Esophagus squamous epithelium (tissue), 5 donors: Measurements from ENCODE around the gene NRXN3. TPM values are rescaled to one million over a fixed set of nuclear protein-coding genes. Genes with fewer than 3 reads are reported as not detected.

Experiments
- DNase-seq: peaks from one replicate; lab custom pipeline; 2025; lab: John Stamatoyannopoulos, UW
- H3K27ac ChIP-seq, 4 donors: fragments of 200-600 bp; sonication (generic); one replicate each; pipeline ENCODE4 v1.5.1; 2016 to 2019; ENCODE audit warnings: mild to moderate bottlenecking in 1 of 4
- H3K27me3 ChIP-seq, 4 donors: fragments of 200-600 bp; sonication (generic); 1 replicate in 3 of 4; 2 replicates in 1 of 4; pipeline versions ENCODE4 v1.5.1 to v1.6.0; 2017 to 2021; ENCODE audit warnings: antibody characterized with exemption in 1 of 4
- H3K36me3 ChIP-seq, 3 donors: fragments of 200-600 bp; sonication (generic); one replicate each; pipeline ENCODE4 v1.5.1; 2016 to 2019
- H3K4me1 ChIP-seq, 3 donors: fragments of 200-600 bp; sonication (generic); one replicate each; pipeline ENCODE4 v1.5.1; 2017 to 2019
- H3K4me3 ChIP-seq, 4 donors: fragments of 200-600 bp; sonication (generic); 1 replicate in 3 of 4; 2 replicates in 1 of 4; pipeline ENCODE4 v1.5.1; 2016 to 2019; ENCODE audit warnings: mild to moderate bottlenecking in 2 of 4, moderate library complexity in 1 of 4
- H3K9me3 ChIP-seq, 3 donors: fragments of 200-600 bp; sonication (generic); one replicate each; pipeline ENCODE4 v1.5.1; 2016 to 2019
- POLR2A ChIP-seq, 4 donors: fragments of 450-650 bp; IDR thresholded peaks; one replicate each; pipeline ENCODE4 v1.6.1; 2017; ENCODE audit warnings: antibody characterized with exemption in 4 of 4, mild to moderate bottlenecking in 4 of 4, moderate library complexity in 3 of 4
- whole genome bisulfite sequencing, 2 donors: methylation state at CpG; one replicate each; pipeline ENCODE4 v1.1.5; 2018; 5-methylcytosine and 5-hydroxymethylcytosine counted together
- intact Hi-C: fragments of 100-400 bp; cut with DNase I; formaldehyde crosslinking; loops from one replicate; pipeline ENCODE4 v1.15.0; 2022
- total RNA-seq, 4 donors: library from RNA; depleted of rRNA; stranded (reverse); fragments of >200 nt; gene quantifications; one replicate each; pipeline ENCODE4 v1.1.0, GENCODE V29; 2016
- TF ChIP-seq, protein P1 (sequence below), 6 experiments: fragments of 450-650 bp in 4 of 6; fragments of 200-600 bp in 2 of 6; sonication (generic) in 2 of 6; IDR thresholded peaks; one replicate each; pipeline ENCODE4 v1.5.1; 2016 to 2019; ENCODE audit warnings: antibody characterized with exemption in 6 of 6, mild to moderate bottlenecking in 4 of 6, moderate library complexity in 4 of 6
- donor health status: DM: yes; HTN: yes; CAD: no.

The NRXN3 gene
- total RNA-seq, 4 donors from 2014 or later = 0.30 to 15.8 (median 1.5) TPM

DNA sequence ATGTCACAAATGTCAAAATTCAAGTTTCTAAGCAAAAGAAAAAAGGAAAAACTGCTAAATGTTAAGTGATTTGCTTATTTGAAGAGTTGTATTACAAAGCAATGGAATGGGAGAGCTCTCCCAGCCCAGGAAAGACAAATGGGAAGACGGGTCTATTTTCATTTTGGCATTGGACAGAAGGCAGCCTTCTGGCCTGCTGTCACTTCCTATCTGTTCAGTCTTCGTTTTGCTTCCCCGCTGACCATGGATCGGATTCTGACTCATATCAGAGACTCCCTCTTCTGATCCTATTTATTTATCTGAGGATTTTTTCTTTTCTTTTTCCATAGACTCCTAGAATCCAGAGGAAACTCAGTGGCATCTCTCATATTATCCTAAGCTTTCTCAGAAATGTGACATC lies 1406.3 kb downstream of the NRXN3 start:
- DNase-seq = no peak
- Histone ChIP-seq H3K27ac (no peak overlapping the region), H3K36me3 (no peaks in the 10 kb centered on the region), H3K9me3 (no peaks in the 10 kb centered on the region), H3K27me3 (no peaks in the 10 kb centered on the region), H3K4me3 (no peak overlapping the region), H3K4me1 (no peaks in the 10 kb centered on the region)
- TF ChIP-seq, protein P1, sequence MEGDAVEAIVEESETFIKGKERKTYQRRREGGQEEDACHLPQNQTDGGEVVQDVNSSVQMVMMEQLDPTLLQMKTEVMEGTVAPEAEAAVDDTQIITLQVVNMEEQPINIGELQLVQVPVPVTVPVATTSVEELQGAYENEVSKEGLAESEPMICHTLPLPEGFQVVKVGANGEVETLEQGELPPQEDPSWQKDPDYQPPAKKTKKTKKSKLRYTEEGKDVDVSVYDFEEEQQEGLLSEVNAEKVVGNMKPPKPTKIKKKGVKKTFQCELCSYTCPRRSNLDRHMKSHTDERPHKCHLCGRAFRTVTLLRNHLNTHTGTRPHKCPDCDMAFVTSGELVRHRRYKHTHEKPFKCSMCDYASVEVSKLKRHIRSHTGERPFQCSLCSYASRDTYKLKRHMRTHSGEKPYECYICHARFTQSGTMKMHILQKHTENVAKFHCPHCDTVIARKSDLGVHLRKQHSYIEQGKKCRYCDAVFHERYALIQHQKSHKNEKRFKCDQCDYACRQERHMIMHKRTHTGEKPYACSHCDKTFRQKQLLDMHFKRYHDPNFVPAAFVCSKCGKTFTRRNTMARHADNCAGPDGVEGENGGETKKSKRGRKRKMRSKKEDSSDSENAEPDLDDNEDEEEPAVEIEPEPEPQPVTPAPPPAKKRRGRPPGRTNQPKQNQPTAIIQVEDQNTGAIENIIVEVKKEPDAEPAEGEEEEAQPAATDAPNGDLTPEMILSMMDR (IDR thresholded peaks at IDR 0.05) = no peak
- no peak for TF ChIP-seq POLR2A (IDR thresholded peaks at IDR 0.05)
- WGBS, 2 donors = 60 to 64% methylated on average over 4 of the region's 4 CpGs
- intact Hi-C loops = no loop called here

DNA sequence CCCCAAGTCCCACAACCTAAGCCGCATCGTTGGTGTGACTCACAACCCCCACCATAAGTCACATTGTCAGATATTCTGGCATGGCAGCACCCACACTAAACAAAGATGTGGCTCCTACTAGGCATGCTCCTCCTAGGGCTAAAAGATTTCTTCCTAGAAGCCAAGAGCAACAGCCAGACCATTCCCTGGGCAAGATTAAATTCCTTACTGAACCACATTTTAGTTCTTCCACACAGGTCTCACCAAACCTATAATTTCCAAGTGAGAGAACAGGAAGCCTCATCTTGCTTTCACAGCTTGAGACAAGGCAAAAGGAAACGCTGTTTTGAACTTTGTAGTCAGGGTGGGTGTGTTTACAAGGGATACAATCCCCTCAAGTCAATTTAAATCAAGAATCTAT lies 1408.3 kb downstream of the NRXN3 start:
- no peak for DNase-seq
- Histone ChIP-seq H3K4me1 (no peaks in the 10 kb centered on the region), H3K27me3 (no peaks in the 10 kb centered on the region), H3K4me3 (no peak overlapping the region), H3K27ac (no peak overlapping the region), H3K36me3 (no peaks in the 10 kb centered on the region), H3K9me3 (no peaks in the 10 kb centered on the region)
- WGBS, 2 donors = 73 to 77% methylated on average over 3 of the region's 3 CpGs
- TF ChIP-seq, protein P1 (IDR thresholded peaks at IDR 0.05) = no peak
- intact Hi-C loops = no loop called here

DNA sequence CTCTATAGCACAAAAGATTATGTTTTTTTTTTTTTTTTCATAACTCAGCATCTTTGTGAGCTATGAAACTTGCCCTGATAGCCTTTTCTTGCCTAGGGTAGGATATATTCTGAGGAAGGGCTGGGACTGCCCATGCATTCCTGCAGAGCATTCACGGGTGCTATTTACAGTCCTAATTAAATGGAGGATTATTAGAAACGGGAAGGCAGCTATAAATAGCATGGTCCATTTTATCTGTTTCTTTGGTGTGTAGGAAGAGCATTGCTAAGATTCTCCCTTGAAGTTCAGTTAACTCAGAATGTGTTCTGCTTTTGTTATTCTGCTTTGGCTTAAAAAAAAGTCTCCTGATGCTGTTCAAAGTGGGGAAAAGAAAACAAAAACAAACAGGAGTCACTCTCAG lies 1410.2 kb downstream of the NRXN3 start:
- DNase-seq = no peak
- Histone ChIP-seq H3K27ac (no peak overlapping the region), H3K4me1 (no peaks in the 10 kb centered on the region), H3K36me3 (no peaks in the 10 kb centered on the region), H3K27me3 (no peaks in the 10 kb centered on the region), H3K4me3 (no peak overlapping the region), H3K9me3 (no peaks in the 10 kb centered on the region)
- no peak for TF ChIP-seq POLR2A (IDR thresholded peaks at IDR 0.05)
- TF ChIP-seq, protein P1 (IDR thresholded peaks at IDR 0.05) = no peak
- intact Hi-C loops = no loop called here
- 24 to 39% methylated on average over 2 of the region's 2 CpGs for WGBS, 2 donors

DNA sequence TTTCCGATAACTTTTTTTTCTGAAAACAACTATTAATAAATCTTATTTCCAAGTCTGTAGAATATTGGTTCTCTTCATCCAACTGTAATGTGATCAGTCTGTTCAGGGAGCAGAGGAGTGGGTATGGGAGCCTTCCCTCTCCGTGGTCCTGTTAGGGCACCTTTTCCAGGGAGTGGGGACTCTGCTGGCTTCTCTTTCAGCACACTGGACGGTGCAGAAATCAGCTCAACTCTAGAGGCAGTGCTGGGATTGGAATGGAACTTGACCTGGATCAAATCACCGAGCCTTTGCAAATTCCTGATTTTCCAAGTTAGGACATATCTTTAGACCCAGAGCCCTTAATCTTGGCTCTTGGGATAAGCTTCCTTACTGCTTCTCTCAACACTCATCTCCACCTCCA lies 1410.7 kb downstream of the NRXN3 start:
- 72 to 81% methylated on average over 4 of the region's 4 CpGs for WGBS, 2 donors
- no peaks in the 10 kb centered on the region for H3K9me3 ChIP-seq
- TF ChIP-seq, protein P1 (IDR thresholded peaks at IDR 0.05) = no peak
- TF ChIP-seq POLR2A (IDR thresholded peaks at IDR 0.05) = no peak
- DNase-seq = no peak
- intact Hi-C loops = no loop called here
- no peaks in the 10 kb centered on the region for H3K4me1 ChIP-seq
- H3K4me3 ChIP-seq = no peak overlapping the region
- H3K27me3 ChIP-seq = no peaks in the 10 kb centered on the region
- H3K36me3 ChIP-seq = no peaks in the 10 kb centered on the region
- H3K27ac ChIP-seq = no peak overlapping the region

DNA sequence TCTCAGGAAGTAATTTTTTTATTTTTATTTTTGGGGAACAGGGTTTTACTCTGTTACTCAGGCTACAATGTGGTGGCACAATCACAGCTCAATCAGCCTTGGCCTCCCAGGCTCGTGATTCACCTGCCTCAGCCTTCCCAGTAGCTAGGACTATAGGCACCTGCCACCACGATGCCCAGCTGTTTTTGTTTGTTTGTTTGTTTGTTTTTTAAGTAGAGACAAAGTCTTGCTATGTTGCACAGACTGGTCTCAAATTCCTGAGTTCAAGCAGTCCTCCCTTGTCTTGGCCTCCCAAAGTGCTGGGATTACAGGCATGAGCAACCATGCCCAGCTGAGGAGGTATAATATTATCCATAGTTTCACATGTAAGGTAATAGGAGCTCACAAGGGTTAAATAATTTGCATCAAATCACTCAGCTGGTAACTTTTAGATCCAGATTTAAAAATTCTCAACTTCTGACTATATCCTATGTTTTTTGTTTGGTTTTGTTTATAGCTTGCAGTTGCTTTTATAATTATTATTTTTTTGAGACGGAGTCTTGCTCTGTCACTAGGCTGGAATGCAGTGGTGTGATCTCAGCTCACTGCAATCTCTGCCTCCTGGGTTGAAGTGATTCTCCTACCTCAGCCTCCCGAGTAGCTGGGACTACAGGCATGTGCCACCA lies 1411.9 kb downstream of the NRXN3 start:
- no peaks in the 10 kb centered on the region for H3K27me3 ChIP-seq
- H3K27ac ChIP-seq = no peak overlapping the region
- no peak overlapping the region for H3K4me3 ChIP-seq
- intact Hi-C loops = no loop called here
- DNase-seq = no peak
- H3K36me3 ChIP-seq = no peaks in the 10 kb centered on the region
- no peaks in the 10 kb centered on the region for H3K9me3 ChIP-seq
- TF ChIP-seq POLR2A (IDR thresholded peaks at IDR 0.05) = no peak
- 57 to 59% methylated on average over 4 of the region's 4 CpGs for WGBS, 2 donors
- no peaks in the 10 kb centered on the region for H3K4me1 ChIP-seq
